GM19397 (cell line): ENCODE data around the gene DENND1A.

Source experiments
- ATAC-seq: cut with Tn5 transposase; IDR thresholded peaks from one replicate; pipeline ENCODE4 v1.9.1; 2021; ENCODE audit warnings: mild to moderate bottlenecking, moderate library complexity; ENCODE audit not compliant: unreplicated experiment

Gene DENND1A

GRCh38 chr9:123775289-123776284 is 154.3 kb downstream of the DENND1A start:
- ATAC-seq: no peak

DNA sequence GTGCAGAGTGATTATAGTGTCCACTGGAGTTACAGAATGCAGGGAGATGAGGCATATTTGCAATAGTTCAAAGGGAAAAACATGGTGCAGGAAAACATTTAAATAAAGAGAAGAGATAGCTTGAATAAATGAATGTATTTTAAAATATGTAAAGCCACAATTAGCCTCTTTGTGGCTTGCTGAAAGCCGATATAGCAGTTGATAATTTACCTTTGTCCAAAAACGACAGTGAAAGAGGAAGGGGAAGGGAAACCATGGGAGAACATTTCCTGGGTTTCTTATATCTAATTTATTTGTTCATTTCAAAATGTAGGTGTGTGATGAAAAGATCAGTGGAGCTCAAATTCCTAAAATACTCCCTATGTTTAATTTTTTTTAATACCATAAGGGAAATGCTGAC is 156.1 kb downstream of the DENND1A start:
- no peak for ATAC-seq

GRCh38 chr9:123772967-123773366 is 157.0 kb downstream of the DENND1A start:
- ATAC-seq: no peak

DNA sequence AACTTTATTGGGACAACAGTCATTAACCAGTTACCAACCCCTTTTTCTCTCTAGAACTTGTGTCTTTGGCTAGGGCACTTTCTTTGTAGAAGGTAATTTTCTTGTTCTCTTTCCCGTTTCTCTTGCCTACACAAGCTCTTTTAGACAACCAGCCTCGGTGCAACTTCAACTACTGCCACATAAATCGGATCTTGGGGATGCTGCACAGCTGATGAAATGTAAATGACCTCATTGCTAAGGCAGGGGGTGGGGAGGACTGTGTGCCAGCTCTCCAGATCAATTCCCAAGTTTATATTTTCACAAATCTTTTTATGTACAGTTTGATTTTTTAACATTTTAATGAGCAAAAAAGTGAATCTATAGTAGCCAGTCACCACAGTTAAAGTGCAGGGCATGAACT is 157.6 kb downstream of the DENND1A start:
- no peak for ATAC-seq

DNA sequence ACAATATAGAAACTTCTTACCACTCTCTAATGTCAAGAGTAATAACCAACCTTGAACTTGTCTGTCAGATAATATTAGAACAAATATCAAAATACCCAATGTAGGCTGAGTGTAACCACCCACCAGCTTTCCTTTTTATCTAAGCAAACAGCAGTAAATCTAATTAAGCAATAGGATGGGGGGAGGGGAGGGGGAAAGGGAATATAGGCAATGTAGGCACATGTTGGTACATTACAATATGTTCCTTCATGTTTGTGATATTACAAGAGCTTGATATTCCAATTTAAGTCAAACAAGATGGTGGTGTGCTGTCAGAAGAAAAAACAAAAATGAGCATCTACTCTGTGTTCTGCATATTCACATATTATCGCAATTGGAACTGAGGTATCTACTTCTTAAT is 158.2 kb downstream of the DENND1A start:
- no peak for ATAC-seq

GRCh38 chr9:123769719-123770118 is 160.2 kb downstream of the DENND1A start:
- no peak for ATAC-seq

DNA sequence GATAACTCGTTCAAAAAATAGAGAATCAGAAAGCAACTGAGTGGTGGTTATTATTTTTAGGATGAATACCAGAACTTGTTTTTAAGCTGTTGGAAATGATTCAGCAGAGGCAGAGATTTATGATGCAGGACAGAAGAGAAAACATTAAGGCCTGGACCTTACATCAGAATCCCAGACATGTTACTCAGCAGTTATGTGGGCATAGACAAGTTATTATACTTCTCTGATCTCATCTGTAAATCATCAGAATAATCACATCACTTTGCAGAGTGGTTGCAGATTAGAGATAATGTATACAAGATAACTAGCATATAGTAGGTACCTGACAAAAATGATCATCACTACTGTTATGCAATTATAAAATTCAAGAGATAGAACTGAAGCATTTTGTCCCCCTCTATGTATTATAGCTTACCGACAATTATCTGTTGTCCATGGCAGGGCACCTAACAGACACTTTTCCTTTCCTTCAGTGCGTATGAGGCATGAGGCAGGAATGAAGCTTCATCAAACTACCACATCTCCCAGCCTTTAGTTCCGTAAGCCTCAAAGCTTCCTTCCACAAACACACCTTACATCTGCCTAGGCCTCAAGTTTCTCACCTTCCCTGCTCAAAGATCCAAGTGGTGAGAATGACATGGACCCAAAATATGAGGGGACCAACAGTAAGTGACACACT is 165.9 kb downstream of the DENND1A start:
- ATAC-seq: no peak

DNA sequence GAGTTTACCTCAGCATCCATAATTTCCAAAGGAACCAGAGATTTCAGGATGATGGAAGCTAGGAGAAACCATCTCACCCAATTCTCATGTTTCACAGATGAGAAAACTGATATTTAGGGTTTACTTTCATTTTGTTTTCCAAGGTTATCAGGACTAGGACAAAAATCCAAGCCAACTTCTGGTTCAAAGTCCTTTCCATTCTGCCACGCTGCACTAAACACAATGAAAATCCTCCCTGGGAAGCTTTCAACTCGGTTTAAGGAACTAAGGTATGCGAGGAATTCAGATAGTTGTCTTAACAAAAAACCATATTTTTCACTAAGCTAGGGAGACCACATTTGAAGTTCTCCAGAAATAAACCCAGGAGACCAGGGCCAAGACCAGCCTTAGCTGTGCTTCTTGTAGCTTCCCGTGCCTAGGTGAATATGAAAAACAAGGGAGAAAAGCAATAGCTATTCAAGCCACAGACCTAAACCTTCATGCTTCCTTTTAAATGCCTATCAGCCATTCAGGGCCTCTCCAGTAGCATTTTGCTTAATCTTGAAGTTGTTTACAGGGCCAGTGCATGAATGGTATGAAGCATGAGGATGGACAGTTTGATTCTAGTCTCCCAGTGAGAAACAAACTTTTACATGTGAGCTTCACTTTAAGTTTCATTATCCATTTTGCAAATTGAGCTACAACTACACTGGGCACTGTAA is 167.9 kb downstream of the DENND1A start:
- no peak for ATAC-seq

DNA sequence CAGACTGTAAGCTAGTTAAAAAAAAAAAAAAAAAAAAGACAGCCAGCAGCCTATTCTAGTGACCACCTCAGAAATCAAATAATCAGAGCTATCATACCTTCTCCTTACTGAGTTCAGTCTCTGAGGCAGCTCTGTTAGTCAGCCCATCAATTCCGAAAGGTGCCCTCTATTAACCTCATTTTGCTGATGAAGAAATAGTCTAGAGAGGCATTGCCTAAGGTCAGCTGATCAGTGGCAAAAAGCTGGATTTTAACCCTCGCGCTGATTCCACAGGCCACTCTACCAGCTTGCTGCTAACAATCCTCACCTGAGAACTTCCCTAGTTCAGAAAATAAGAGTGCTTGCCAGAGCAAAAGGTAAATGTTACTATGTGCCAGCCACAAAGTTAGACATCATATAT is 172.0 kb downstream of the DENND1A start:
- ATAC-seq: no peak

- ATAC-seq: no peak
These were observed 172.4 kb downstream of the DENND1A start for GRCh38 chr9:123757547-123757946.

- peak; percentile 53 for ATAC-seq
These were observed 173.3 kb downstream of the DENND1A start for GRCh38 chr9:123756484-123757106.

DNA sequence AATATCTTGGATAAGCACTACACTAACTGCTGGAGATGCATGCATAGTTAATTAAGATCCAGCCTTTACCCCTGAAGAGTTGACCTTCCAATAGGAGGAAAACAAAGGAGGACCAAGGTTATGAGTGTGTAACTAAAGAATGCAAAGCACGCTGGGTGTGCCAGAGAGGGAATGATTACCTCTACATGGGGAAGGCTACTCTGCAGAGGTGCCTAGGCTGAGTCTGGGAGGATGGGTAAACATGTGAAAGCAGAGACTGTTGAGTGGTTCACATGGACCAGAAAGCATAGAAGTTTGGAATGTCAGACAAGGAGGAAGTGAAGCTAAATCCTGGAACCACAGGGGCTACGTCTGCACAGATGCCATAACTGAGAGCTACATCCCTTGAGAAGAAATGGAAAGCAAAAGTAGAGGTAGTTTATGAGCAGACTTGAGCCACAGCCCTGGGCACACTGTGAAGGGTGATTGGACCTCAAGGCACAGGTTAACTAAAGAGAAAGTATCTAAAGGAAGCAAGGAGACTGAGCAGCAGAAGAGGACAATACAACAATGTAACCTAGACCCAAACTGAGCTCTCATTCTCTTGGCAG is 176.2 kb downstream of the DENND1A start:
- ATAC-seq: no peak

- ATAC-seq: no peak
These were observed 176.9 kb downstream of the DENND1A start for GRCh38 chr9:123753016-123753415.

DNA sequence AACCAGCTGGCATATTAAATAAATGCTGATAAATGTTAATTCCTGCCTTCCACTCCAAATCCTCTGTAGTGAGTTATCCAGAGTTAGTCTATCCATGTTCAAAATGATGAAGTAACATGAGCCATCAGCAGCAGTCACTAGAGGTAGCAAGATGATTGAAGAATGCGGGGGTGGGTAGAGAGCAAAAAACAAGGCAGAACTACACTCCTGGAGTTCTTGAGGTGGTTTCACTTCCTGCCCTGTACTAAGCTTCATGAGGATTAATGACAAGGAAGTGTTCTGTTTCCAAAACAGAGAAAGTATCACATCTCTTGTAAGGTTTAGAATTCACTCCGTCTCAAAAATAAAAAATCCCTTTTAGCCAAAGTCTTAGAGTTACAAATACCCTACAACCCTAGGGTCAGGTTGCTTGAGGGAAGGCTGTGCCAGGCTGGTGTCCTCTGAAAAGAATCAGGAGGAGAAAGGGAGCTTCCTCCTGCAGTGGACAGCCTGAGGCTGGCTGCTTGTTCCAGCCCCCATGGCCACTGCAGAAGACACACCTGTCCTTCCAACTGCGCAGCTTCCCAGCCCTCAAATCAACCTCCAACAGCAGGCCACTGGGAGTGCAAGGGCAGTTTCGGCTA is 180.2 kb downstream of the DENND1A start:
- ATAC-seq: no peak

DNA sequence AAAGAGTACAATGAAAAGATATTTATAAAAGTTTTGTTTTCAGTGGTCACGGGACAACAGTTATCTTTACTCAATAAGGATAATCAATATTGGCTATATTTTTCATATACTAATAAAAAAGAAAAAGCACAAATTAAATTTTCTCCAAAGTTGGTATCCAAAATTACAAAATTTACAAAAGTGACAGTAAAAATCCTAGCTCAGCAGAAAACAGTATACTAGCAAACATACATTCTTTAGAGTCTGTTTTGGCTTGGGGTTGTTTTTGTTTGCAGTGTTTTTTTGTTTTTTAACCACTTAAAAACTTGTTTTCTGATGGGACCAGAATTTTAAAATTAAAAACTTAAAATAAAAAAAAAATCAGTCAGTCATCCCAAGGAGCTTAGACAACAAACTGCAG is 183.2 kb downstream of the DENND1A start:
- ATAC-seq: no peak

- no peak for ATAC-seq
These were observed 184.0 kb downstream of the DENND1A start for GRCh38 chr9:123745933-123746332.

DNA sequence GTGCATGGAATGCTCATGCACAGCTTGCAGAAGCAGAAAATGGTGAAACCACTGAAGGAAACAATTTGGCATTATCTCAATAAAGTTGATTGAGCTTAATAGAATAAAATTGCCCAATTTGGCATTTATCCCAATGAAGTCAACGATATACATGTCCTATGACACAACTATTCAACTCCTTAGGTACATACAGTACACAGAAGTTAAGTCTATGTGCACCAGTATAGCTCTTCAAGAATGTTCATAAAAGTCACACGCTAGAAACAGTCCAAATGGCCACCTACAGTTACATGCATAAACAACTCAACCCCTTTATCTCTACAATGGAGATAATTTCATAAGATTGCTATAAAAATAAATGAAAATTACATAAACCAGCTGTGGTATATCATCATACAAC is 184.5 kb downstream of the DENND1A start:
- no peak for ATAC-seq

DNA sequence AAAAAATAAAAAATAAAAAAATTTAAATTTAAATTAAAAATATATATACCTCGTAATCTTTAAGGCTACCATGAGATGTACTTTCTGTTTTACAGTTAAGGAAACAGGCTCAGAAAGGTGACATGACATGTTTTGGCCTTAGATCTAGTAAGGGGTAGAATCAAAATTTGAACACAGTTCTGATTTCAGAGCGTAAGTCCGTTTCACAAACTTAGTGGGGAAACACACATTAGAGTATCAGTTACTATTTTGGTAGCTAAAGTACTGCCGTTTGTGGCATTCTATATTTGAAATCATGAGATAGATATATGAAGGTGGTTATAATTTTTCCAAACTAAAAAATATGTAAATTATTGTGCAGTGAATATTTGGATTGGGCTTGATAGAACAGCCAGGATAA is 186.2 kb downstream of the DENND1A start:
- no peak for ATAC-seq

- ATAC-seq: no peak
These were observed 187.7 kb downstream of the DENND1A start for GRCh38 chr9:123742009-123742767.
